Pancreas (tissue), 10 donors: Measurements from ENCODE around the gene C22orf39. TPM values are rescaled to one million over a fixed set of nuclear protein-coding genes. Genes with fewer than 3 reads are reported as not detected.
A peak's percentile ranks its signal among the peaks of the same experiment; 100 is the strongest.
"Not testable (repeated sequence)": the region's sequence is repeated elsewhere in the genome, so short reads cannot be mapped to it uniquely, and the experiment has no call there.

ENCODE experiments used
- ATAC-seq, 4 donors: fragments of 200-7000 bp; cut with Tn5 transposase; one replicate each; pipeline versions ENCODE4 v1.8.0 to v1.9.1; 2020; ENCODE audit warnings: mild to moderate bottlenecking in 4 of 4, moderate library complexity in 4 of 4
- DNase-seq, 6 donors: peaks; one replicate each; pipeline ENCODE4 v3.0.0-alpha.2; 2020
- FAIRE-seq: peaks from 2 replicates; lab custom pipeline; 2012; peaks lifted over from hg19 to GRCh38; lab: Jason Lieb, UNC
- H3K27ac ChIP-seq, 4 donors: fragments of 200-600 bp; sonication (generic); 1 replicate in 3 of 4; 2 replicates in 1 of 4; pipeline versions ENCODE4 v1.5.0 to v1.8.0; 2020
- H3K27me3 ChIP-seq, 4 donors: fragments of 200-600 bp; one replicate each; pipeline ENCODE4 v1.8.0; 2021
- H3K36me3 ChIP-seq, 3 donors: fragments of 200-600 bp; sonication (generic) in 1 of 3; one replicate each; pipeline versions ENCODE4 v1.5.0 to v1.8.0; 2020 to 2021
- H3K4me1 ChIP-seq, 3 donors: fragments of 200-600 bp; one replicate each; pipeline ENCODE4 v1.8.0; 2021
- H3K4me3 ChIP-seq, 4 donors: fragments of 200-600 bp; sonication (generic) in 2 of 4; one replicate each; pipeline versions ENCODE4 v1.5.0 to v1.8.0; 2020 to 2021
- H3K9me3 ChIP-seq, 4 donors: fragments of 200-600 bp; one replicate each; pipeline ENCODE4 v1.8.0; 2021
- CTCF ChIP-seq, 4 donors: fragments of 200-600 bp; sonication (generic) in 3 of 4; IDR thresholded peaks; one replicate each; pipeline versions ENCODE4 v1.5.0 to v1.8.0; 2021; ENCODE audit warnings: antibody characterized with exemption in 4 of 4
- WGBS, 2 donors: extraction: QIAGEN DNeasy Blood & Tissue Kit; methylation state at CpG; one replicate each; pipeline ENCODE4 v1.1.7; 2013; 5-methylcytosine and 5-hydroxymethylcytosine counted together
- intact Hi-C, 3 donors: fragments of 100-400 bp; cut with DNase I; formaldehyde crosslinking; loops; one replicate each; pipeline versions ENCODE4 v1.11.1 to v1.14.2; 2022
- polyA plus RNA-seq, 2 donors: library from polyadenylated mRNA; stranded (reverse); fragments of 200-250 nt; gene quantifications; one replicate each; pipeline ENCODE4 v1.2.3, GENCODE V29; 2013
- total RNA-seq, 6 donors: library from RNA; stranded (reverse); fragmentation: NEBNext Ultra II Directional in 4 of 6; extraction: Animal tissue kit (Norgen Biotek cat#: 25700) in 4 of 6; gene quantifications; one replicate each; pipeline versions ENCODE4 v1.2.1 to v1.2.4, GENCODE V29; 2021 to 2023
- donor health status: healthy with polysubstance abuse.
- donor health status: DM: no; HTN: no; CAD: no; lungs with moderate emphysema.
- donor health status: DM: no; HTN: no; CAD: no.
- donor health status: control.
- donor health status: control.
- donor health status: Bipolar disorder and iron deficiency.
- donor health status: DM: yes; HTN: yes; CAD: no.
- donor health status: DM: no; HTN: no; CAD: no.
- donor health status: DM: no; HTN: no; CAD: no.
- donor health status: DM: yes; HTN: yes; CAD: no.

Gene C22orf39
- total and polyA plus RNA-seq, 8 donors: 13.3 to 23.1 (median 19.5) TPM

- WGBS, 2 donors: 65 to 68% methylated on average over 7 of the region's 7 CpGs
- Histone ChIP-seq H3K4me3 (no peak overlapping the region), H3K27me3 (no peaks in the 10 kb centered on the region), H3K36me3 (peaks cover 0 to 11% (median 5%) of the 10 kb centered on the region in 3 donors), H3K9me3 (no peaks in the 10 kb centered on the region), H3K4me1 (peaks cover 8 to 17% (median 17%) of the 10 kb centered on the region in 3 donors), H3K27ac (no peak overlapping the region)
- ATAC-seq (no peak), FAIRE-seq (no peak), DNase-seq (no peak)
- intact Hi-C loops: no loop called here
- no peak for TF ChIP-seq CTCF (IDR thresholded peaks at IDR 0.05)
Observed at GRCh38 chr22:19443544-19444211, 3.8 kb downstream of the C22orf39 start.

- Histone ChIP-seq H3K9me3 (no peaks in the 10 kb centered on the region), H3K27me3 (no peaks in the 10 kb centered on the region), H3K27ac (no peak overlapping the region), H3K4me1 (peaks cover 8 to 17% (median 16%) of the 10 kb centered on the region in 3 donors), H3K4me3 (no peak overlapping the region), H3K36me3 (peaks cover 0 to 11% (median 5%) of the 10 kb centered on the region in 3 donors)
- 90 to 93% methylated on average over 2 of the region's 2 CpGs for WGBS, 2 donors
- TF ChIP-seq CTCF (IDR thresholded peaks at IDR 0.05): no peak
- no peak for DNase-seq
- intact Hi-C loops: no loop called here
- no peak for ATAC-seq
- FAIRE-seq: no peak
Observed at GRCh38 chr22:19442166-19442565, 5.3 kb downstream of the C22orf39 start.

DNA sequence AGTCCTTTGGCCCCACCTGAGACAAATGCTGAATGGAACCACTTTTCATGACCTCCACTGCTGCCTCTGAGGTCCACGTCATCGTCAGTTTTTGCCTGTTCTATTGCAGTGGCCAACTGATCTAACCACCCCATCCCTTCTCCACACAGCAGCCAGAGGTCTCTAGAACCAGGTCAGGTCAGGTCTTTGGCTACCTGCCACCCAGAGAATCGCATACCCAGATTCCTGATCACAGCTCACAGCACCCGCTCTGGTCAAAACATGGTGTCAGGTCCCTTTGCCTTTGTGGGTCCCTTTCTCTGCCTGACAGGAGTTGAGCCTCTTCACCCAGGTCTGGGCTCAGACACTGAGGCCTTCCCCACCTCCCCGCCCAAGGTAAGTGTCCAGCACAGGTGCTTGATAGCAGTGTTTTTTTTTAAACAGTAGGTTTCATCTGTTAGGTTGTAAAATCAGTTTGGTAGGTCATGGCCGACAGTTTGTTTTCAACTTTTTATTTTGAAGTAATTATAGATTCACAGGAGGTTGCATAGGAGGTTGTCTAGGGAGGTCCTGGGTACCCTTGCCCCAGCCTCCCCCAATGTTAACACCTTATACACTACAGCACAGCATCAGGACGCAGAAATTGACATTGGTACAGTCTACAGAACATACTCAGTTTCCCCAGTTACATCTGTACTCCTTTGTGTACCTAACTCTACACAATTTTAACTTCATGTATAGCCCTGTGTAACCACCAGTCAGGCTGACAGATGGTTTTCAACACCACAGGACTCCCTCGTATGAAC is 6.9 kb downstream of the C22orf39 start:
- Histone ChIP-seq H3K4me1 (peaks cover 6 to 8% (median 7%) of the 10 kb centered on the region in 3 donors), H3K4me3 (no peak overlapping the region), H3K27me3 (no peaks in the 10 kb centered on the region), H3K9me3 (no peaks in the 10 kb centered on the region), H3K27ac (no peak overlapping the region), H3K36me3 (peaks cover 0 to 17% (median 9%) of the 10 kb centered on the region in 3 donors)
- FAIRE-seq (no peak), DNase-seq (no peak), ATAC-seq (peak in 1 of 4 donors; percentile 29)
- intact Hi-C loops: no loop called here
- 74 to 75% methylated on average over 8 of the region's 8 CpGs for WGBS, 2 donors
- TF ChIP-seq CTCF (IDR thresholded peaks at IDR 0.05): no peak

DNA sequence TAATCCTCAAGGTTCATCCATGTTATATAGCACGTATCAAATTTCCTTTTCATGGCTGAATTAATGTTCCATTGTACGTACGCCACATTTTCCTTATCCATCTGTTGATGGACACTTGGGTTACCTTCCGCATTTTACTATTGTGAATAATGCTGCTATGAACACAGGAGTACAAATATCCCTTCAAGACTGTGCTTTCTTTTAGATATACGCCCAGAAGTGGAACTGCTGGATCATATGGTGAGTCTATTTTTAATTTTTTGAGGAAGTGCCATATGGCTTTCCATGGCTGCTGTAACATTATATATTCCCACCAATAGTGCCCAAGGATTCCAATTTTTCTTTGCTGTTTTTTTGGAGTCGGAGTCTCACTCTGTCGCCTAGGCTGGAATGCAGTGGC is 9.2 kb downstream of the C22orf39 start:
- ATAC-seq: no peak
- Histone ChIP-seq H3K9me3 (no peaks in the 10 kb centered on the region), H3K27ac (no peak overlapping the region), H3K4me3 (no peak overlapping the region), H3K36me3 (peaks cover 0 to 23% (median 5%) of the 10 kb centered on the region in 3 donors), H3K27me3 (no peaks in the 10 kb centered on the region), H3K4me1 (peaks cover 0 to 3% (median 1%) of the 10 kb centered on the region in 3 donors)
- FAIRE-seq: no peak
- intact Hi-C loops: no loop called here
- DNase-seq: no peak
- 83 to 93% methylated on average over 7 of the region's 7 CpGs for WGBS, 2 donors
- TF ChIP-seq CTCF (IDR thresholded peaks at IDR 0.05): no peak

DNA sequence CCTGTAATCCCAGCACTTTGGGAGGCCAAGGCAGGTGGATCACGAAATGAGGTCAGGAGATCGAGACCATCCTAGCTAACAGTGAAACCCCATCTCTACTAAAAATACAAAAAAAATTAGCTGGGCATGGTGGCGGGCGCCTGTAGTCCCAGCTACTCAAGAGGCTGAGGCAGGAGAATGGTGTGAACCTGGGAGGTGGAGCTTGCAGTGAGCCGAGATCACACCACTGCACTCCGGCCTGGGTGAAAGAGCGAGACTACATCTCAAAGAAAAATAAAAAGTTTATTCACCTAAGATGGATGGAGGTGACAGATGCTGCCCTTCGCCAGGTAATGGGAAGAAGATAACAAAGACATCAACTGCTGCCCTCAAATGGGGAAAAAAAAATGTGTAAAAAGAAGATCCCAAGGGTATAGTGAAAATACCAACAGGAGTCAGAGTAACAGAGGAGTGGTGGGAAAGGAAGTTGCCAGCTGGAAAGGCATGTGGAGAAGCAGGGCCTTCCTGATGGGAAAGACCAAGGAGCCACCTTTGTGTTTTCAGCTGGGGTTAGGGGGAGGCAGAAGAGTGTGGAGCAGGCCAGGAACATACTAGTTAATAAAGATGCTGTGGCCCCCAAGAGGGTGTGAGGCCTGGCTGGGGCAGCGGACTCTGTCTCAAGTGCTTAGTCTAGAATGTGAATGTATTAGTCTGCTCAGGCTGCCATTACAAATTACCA is 10.9 kb downstream of the C22orf39 start:
- H3K4me1 ChIP-seq, intact Hi-C loops, FAIRE-seq, DNase-seq, ATAC-seq, H3K4me3 ChIP-seq, H3K27me3 ChIP-seq, H3K27ac ChIP-seq, H3K9me3 ChIP-seq: not testable (repeated sequence)
- 93 to 95% methylated on average over 9 of the region's 9 CpGs for WGBS, 2 donors
- peaks cover 0 to 23% (median 5%) of the 10 kb centered on the region in 3 donors for H3K36me3 ChIP-seq
